Astrocyte (in vitro differentiated cells and primary cell): ENCODE data around the gene GPR82. TPM values are rescaled to one million over a fixed set of nuclear protein-coding genes. Genes with fewer than 3 reads are reported as not detected.

Source experiments
- DNase-seq: peaks from one replicate; pipeline ENCODE4 v3.0.0-alpha.2; 2010; ENCODE audit warnings: low read depth
- FAIRE-seq: peaks from 2 replicates; lab custom pipeline; 2011; peaks lifted over from hg19 to GRCh38; lab: Jason Lieb, UNC
- H2AFZ ChIP-seq: 2 replicates; pipeline ENCODE4 v1.6.0; 2012; ENCODE audit warnings: low read depth, low read length, inconsistent platforms
- H3K27ac ChIP-seq: 2 replicates; pipeline ENCODE4 v1.5.1; 2011; ENCODE audit warnings: low read depth, low read length, inconsistent platforms
- H3K27me3 ChIP-seq: 2 replicates; pipeline ENCODE4 v1.6.0; 2011; ENCODE audit warnings: low read length, inconsistent platforms; ENCODE audit not compliant: insufficient read depth
- H3K36me3 ChIP-seq: 2 replicates; pipeline ENCODE4 v1.5.1; 2011; ENCODE audit warnings: low read length, inconsistent platforms; ENCODE audit not compliant: insufficient read depth
- H3K4me1 ChIP-seq: 2 replicates; pipeline ENCODE4 v1.5.1; 2011; ENCODE audit warnings: low read length, inconsistent platforms; ENCODE audit not compliant: insufficient read depth
- H3K4me2 ChIP-seq: 2 replicates; pipeline ENCODE4 v1.6.0; 2012; ENCODE audit warnings: low read length, inconsistent platforms
- H3K4me3 ChIP-seq: 2 replicates; pipeline ENCODE4 v1.5.1; 2011; ENCODE audit warnings: low read depth, mild to moderate bottlenecking, low read length, inconsistent platforms; ENCODE audit not compliant: insufficient read depth
- H3K79me2 ChIP-seq: 2 replicates; pipeline ENCODE4 v1.6.0; 2012; ENCODE audit warnings: mild to moderate bottlenecking, low read length, inconsistent platforms; ENCODE audit not compliant: insufficient read depth
- H3K9ac ChIP-seq: 2 replicates; pipeline ENCODE4 v1.6.0; 2012; ENCODE audit warnings: mild to moderate bottlenecking, low read length, inconsistent platforms
- H3K9me3 ChIP-seq: 2 replicates; pipeline ENCODE4 v1.5.1; 2012; ENCODE audit warnings: low read depth, mild to moderate bottlenecking, low read length, inconsistent platforms; ENCODE audit not compliant: insufficient read depth
- H4K20me1 ChIP-seq: 2 replicates; pipeline ENCODE4 v1.6.0; 2012; ENCODE audit warnings: low read length, inconsistent platforms; ENCODE audit not compliant: insufficient read depth
- H3K27ac Mint-ChIP-seq: one replicate; pipeline ENCODE4 v1.8.0; 2021; ENCODE audit warnings: mild to moderate bottlenecking, mixed read lengths; ENCODE audit not compliant: unreplicated experiment
- H3K27me3 Mint-ChIP-seq: one replicate; pipeline ENCODE4 v1.8.0; 2021; ENCODE audit warnings: low read depth, mixed read lengths; ENCODE audit not compliant: unreplicated experiment
- H3K36me3 Mint-ChIP-seq: one replicate; pipeline ENCODE4 v1.8.0; 2021; ENCODE audit warnings: low read depth, mixed read lengths; ENCODE audit not compliant: unreplicated experiment
- H3K4me1 Mint-ChIP-seq: one replicate; pipeline ENCODE4 v1.8.0; 2021; ENCODE audit warnings: low read depth, mixed read lengths; ENCODE audit not compliant: unreplicated experiment
- H3K4me3 Mint-ChIP-seq: one replicate; pipeline ENCODE4 v1.8.0; 2021; ENCODE audit warnings: mild to moderate bottlenecking, moderate library complexity, mixed read lengths; ENCODE audit not compliant: unreplicated experiment
- H3K9me3 Mint-ChIP-seq: one replicate; pipeline ENCODE4 v1.8.0; 2021; ENCODE audit warnings: mild to moderate bottlenecking, mixed read lengths; ENCODE audit not compliant: unreplicated experiment
- CTCF ChIP-seq: IDR thresholded peaks from 2 replicates; pipeline ENCODE4 v1.5.1; 2011; ENCODE audit warnings: low read depth, mild to moderate bottlenecking, inconsistent platforms, low read length, moderate library complexity; ENCODE audit not compliant: insufficient read depth
- EZH2 ChIP-seq: IDR thresholded peaks from 2 replicates; pipeline ENCODE4 v1.6.1; 2012; ENCODE audit warnings: mild to moderate bottlenecking, low read length, inconsistent platforms; ENCODE audit not compliant: insufficient read depth
- total RNA-seq: library from RNA; stranded (reverse); gene quantifications from 2 replicates; pipeline ENCODE4 v1.2.1, GENCODE V29; 2021

Gene GPR82
- total RNA-seq, 1 donor from 2014 or later, result not detected

DNA sequence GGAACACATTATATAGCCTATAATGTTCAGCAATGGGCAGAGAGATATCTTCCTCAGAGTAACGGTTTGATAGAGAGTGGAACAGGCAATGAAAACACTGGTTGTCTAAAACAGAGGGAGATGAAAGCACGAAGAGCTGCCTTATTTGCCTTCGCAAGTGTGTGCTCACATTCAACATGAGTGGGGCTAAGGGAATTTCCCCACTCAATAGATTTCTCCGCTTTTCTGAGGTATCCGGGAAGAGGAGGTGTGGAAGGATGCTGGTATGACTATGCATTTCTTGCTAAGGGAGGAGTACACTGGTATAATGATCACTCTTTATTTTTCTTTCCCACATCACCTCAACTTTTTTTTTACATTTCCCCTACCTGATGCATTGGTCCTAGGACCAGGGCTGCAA, 7.8 kb upstream of the GPR82 start:
- no peaks in the 10 kb centered on the region for H4K20me1 ChIP-seq
- no peaks in the 10 kb centered on the region for H3K9me3 ChIP-seq
- H3K9ac ChIP-seq, result no peak overlapping the region
- H3K79me2 ChIP-seq, result no peaks in the 10 kb centered on the region
- Mint-ChIP-seq H3K4me1 (peaks cover 9% of the 10 kb centered on the region), H3K4me3 (no peak overlapping the region), H3K27ac (no peak overlapping the region), H3K9me3 (peaks cover 5% of the 10 kb centered on the region), H3K27me3 (no peaks in the 10 kb centered on the region), H3K36me3 (peaks cover 12% of the 10 kb centered on the region)
- H3K4me2 ChIP-seq, result no peak overlapping the region
- no peak overlapping the region for H3K4me3 ChIP-seq
- H3K27me3 ChIP-seq, result no peaks in the 10 kb centered on the region
- H3K36me3 ChIP-seq, result no peaks in the 10 kb centered on the region
- TF ChIP-seq CTCF (no peak), EZH2 (no peak)
- FAIRE-seq, result peak; percentile 73
- H2AFZ ChIP-seq, result no peak overlapping the region
- no peak overlapping the region for H3K27ac ChIP-seq
- H3K4me1 ChIP-seq, result no peaks in the 10 kb centered on the region
- no peak for DNase-seq

- Mint-ChIP-seq H3K27me3 (no peaks in the 10 kb centered on the region), H3K27ac (no peak overlapping the region), H3K4me3 (no peak overlapping the region), H3K36me3 (peaks cover 12% of the 10 kb centered on the region), H3K9me3 (peaks cover 5% of the 10 kb centered on the region), H3K4me1 (peaks cover 9% of the 10 kb centered on the region)
- H4K20me1 ChIP-seq, result no peaks in the 10 kb centered on the region
- no peak overlapping the region for H3K27ac ChIP-seq
- H3K9ac ChIP-seq, result no peak overlapping the region
- DNase-seq, result no peak
- no peaks in the 10 kb centered on the region for H3K9me3 ChIP-seq
- H3K27me3 ChIP-seq, result no peaks in the 10 kb centered on the region
- H3K4me1 ChIP-seq, result no peaks in the 10 kb centered on the region
- H3K79me2 ChIP-seq, result no peaks in the 10 kb centered on the region
- no peak for FAIRE-seq
- H3K4me2 ChIP-seq, result no peak overlapping the region
- H3K4me3 ChIP-seq, result no peak overlapping the region
- H2AFZ ChIP-seq, result no peak overlapping the region
- no peaks in the 10 kb centered on the region for H3K36me3 ChIP-seq
- TF ChIP-seq CTCF, result no peak
- no peak for TF ChIP-seq EZH2
Observed at GRCh38 chrX:41716767-41717473, 7.1 kb upstream of the GPR82 start.

- no peak overlapping the region for H3K4me3 ChIP-seq
- no peak overlapping the region for H3K27ac ChIP-seq
Observed at GRCh38 chrX:41718481-41719235, 5.3 kb upstream of the GPR82 start.

More at GRCh38 chrX:41718481-41719235, 5.3 kb upstream of the GPR82 start:
- Mint-ChIP-seq H3K4me3 (no peak overlapping the region), H3K9me3 (peaks cover 5% of the 10 kb centered on the region), H3K27ac (peak overlapping the region; percentile 77), H3K27me3 (no peaks in the 10 kb centered on the region), H3K36me3 (peaks cover 12% of the 10 kb centered on the region), H3K4me1 (peaks cover 16% of the 10 kb centered on the region)
- no peak overlapping the region for H2AFZ ChIP-seq
- no peak overlapping the region for H3K9ac ChIP-seq
- H4K20me1 ChIP-seq, result no peaks in the 10 kb centered on the region
- peak; percentile 67 for DNase-seq
- no peaks in the 10 kb centered on the region for H3K79me2 ChIP-seq
- H3K4me2 ChIP-seq, result no peak overlapping the region
- no peaks in the 10 kb centered on the region for H3K27me3 ChIP-seq
- FAIRE-seq, result peak; percentile 41
- no peak for TF ChIP-seq CTCF
- no peak for TF ChIP-seq EZH2
- H3K36me3 ChIP-seq, result no peaks in the 10 kb centered on the region
- H3K9me3 ChIP-seq, result no peaks in the 10 kb centered on the region
- no peaks in the 10 kb centered on the region for H3K4me1 ChIP-seq
